ENCODE data around the gene KIF5C.

Gene KIF5C

GRCh38 chr2:148887350-148888002 lies 12.4 kb downstream of the KIF5C start:
- DNase-seq (ENCODE audit: low spot score): no peak

- DNase-seq (ENCODE audit: low spot score): no peak
Observed at GRCh38 chr2:148888003-148888501, 13.0 kb downstream of the KIF5C start.

- DNase-seq (ENCODE audit: low spot score): no peak
Observed at GRCh38 chr2:148888986-148889385, 14.0 kb downstream of the KIF5C start.

GRCh38 chr2:148893906-148894305 lies 18.9 kb downstream of the KIF5C start:
- no peak for DNase-seq (ENCODE audit: low spot score)

GRCh38 chr2:148896136-148896535 lies 21.1 kb downstream of the KIF5C start:
- no peak for DNase-seq (ENCODE audit: low spot score)

GRCh38 chr2:148899638-148900318 lies 24.8 kb downstream of the KIF5C start:
- no peak for DNase-seq (ENCODE audit: low spot score)

GRCh38 chr2:148900350-148900837 lies 25.4 kb downstream of the KIF5C start:
- DNase-seq (ENCODE audit: low spot score): no peak

- no peak for DNase-seq (ENCODE audit: low spot score)
Observed at GRCh38 chr2:148901142-148901541, 26.1 kb downstream of the KIF5C start.

GRCh38 chr2:148902798-148903197 lies 27.8 kb downstream of the KIF5C start:
- no peak for DNase-seq (ENCODE audit: low spot score)

GRCh38 chr2:148903294-148903693 lies 28.3 kb downstream of the KIF5C start:
- no peak for DNase-seq (ENCODE audit: low spot score)

- DNase-seq (ENCODE audit: low spot score): no peak
Observed at GRCh38 chr2:148903979-148904378, 29.0 kb downstream of the KIF5C start.

- DNase-seq (ENCODE audit: low spot score): no peak
Observed at GRCh38 chr2:148906124-148906523, 31.1 kb downstream of the KIF5C start.

GRCh38 chr2:148907085-148907785 lies 32.2 kb downstream of the KIF5C start:
- DNase-seq (ENCODE audit: low spot score): no peak

GRCh38 chr2:148909114-148909513 lies 34.1 kb downstream of the KIF5C start:
- DNase-seq (ENCODE audit: low spot score): no peak

- DNase-seq (ENCODE audit: low spot score): no peak
Observed at GRCh38 chr2:148913061-148913460, 38.0 kb downstream of the KIF5C start.

- no peak for DNase-seq (ENCODE audit: low spot score)
Observed at GRCh38 chr2:148913492-148913891, 38.5 kb downstream of the KIF5C start.

GRCh38 chr2:148914463-148914862 lies 39.4 kb downstream of the KIF5C start:
- DNase-seq (ENCODE audit: low spot score): no peak

GRCh38 chr2:148917431-148917830 lies 42.4 kb downstream of the KIF5C start:
- no peak for DNase-seq (ENCODE audit: low spot score)

GRCh38 chr2:148918554-148918953 lies 43.5 kb downstream of the KIF5C start:
- DNase-seq (ENCODE audit: low spot score): no peak

GRCh38 chr2:148920559-148920958 lies 45.5 kb downstream of the KIF5C start:
- DNase-seq (ENCODE audit: low spot score): no peak

- no peak for DNase-seq (ENCODE audit: low spot score)
Observed at GRCh38 chr2:148922062-148922461, 47.0 kb downstream of the KIF5C start.

- DNase-seq (ENCODE audit: low spot score): no peak
Observed at GRCh38 chr2:148922776-148923475, 47.9 kb downstream of the KIF5C start.

Measured in CD4-positive, alpha-beta T cell treated with Interleukin-6 at 100 ng/mL for 8 hours (primary cell).